ENCODE measurements around the gene MT1X.
"Not testable (repeated sequence)": the region's sequence is repeated elsewhere in the genome, so short reads cannot be mapped to it uniquely, and the experiment has no call there.

MT1X gene

DNA sequence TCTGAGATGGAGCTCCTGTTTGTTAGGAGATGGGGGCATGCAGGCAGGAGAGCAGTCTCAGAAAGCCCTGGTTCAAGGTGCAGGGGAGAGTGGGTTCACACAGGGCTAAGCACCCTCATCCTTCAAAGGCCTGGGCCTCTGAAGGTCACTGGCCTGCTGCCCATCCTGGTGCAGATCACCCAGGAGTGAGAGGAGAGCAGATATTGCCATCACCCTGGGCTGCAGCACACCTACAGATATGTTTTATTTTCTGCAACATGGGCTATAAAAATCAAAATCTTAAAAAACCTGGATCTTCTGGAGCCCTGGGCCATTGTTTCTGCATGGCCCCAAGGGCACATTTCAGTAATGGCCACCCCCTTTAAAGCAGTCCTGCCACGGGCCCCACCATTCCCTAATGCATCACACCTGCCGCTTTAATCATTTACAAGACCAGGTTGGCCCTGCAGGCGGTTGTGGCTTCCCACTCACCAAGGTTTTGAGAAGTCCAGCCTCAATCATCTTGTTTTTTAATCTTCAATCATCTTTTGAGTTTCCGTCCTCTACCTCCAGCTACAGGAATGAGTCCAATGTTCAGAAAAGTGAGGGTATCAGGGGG is 27.3 kb downstream of the MT1X start:
- no peak overlapping the region for H3K4me3 ChIP-seq (ENCODE audit: low read depth, low read length)
- TF ChIP-seq, protein P1, sequence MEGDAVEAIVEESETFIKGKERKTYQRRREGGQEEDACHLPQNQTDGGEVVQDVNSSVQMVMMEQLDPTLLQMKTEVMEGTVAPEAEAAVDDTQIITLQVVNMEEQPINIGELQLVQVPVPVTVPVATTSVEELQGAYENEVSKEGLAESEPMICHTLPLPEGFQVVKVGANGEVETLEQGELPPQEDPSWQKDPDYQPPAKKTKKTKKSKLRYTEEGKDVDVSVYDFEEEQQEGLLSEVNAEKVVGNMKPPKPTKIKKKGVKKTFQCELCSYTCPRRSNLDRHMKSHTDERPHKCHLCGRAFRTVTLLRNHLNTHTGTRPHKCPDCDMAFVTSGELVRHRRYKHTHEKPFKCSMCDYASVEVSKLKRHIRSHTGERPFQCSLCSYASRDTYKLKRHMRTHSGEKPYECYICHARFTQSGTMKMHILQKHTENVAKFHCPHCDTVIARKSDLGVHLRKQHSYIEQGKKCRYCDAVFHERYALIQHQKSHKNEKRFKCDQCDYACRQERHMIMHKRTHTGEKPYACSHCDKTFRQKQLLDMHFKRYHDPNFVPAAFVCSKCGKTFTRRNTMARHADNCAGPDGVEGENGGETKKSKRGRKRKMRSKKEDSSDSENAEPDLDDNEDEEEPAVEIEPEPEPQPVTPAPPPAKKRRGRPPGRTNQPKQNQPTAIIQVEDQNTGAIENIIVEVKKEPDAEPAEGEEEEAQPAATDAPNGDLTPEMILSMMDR (IDR thresholded peaks at IDR 0.05; ENCODE audit: low read depth, low read length): no peak

DNA sequence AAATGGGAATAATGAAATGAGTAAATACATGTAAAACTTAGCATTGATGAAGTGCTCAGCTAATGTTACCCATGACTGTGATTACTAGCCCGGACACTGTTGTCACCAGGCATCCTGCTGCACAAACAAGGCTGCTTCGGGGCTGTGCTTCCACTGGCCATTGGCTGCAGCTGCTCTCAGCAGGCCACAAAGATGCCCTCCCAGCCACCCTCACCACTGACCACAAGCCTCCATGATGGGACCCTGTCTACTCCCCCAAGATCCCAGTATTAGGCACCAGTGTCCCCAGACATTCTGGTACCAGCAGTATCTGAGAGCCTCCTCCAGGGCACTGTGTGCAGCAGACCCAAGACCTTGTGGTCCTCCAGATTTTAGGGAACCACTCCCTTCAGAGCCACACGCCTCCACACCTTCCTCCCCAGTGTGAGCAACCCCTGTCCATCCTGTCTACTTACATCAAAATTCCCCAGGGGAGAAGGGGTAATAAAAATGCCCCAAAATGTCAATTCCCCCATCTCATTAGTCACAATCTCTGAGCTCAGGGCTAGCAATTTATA is 28.0 kb downstream of the MT1X start:
- no peak overlapping the region for H3K4me3 ChIP-seq (ENCODE audit: low read depth, low read length)
- TF ChIP-seq, protein P1 (IDR thresholded peaks at IDR 0.05; ENCODE audit: low read depth, low read length): no peak

DNA sequence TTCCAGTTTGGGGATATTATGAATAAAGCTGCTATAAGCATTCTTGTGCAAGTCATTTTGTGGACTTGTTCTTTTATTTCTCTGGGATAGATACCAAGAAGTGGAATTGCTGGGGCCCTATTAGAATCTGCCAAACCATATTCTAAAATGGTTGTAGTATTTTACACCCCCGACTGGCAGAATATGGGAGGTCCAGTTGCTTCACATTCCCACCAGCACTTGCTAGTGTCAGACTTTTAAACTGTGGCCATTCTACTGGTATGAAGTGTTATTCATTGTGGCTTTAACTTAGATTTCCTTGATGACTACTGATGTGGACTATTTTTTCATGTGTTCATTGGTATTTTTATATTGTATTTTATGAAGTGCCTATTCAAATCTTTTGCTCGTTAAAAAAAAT is 29.6 kb downstream of the MT1X start:
- TF ChIP-seq, protein P1 (IDR thresholded peaks at IDR 0.05; ENCODE audit: low read depth, low read length): no peak
- no peak overlapping the region for H3K4me3 ChIP-seq (ENCODE audit: low read depth, low read length)

DNA sequence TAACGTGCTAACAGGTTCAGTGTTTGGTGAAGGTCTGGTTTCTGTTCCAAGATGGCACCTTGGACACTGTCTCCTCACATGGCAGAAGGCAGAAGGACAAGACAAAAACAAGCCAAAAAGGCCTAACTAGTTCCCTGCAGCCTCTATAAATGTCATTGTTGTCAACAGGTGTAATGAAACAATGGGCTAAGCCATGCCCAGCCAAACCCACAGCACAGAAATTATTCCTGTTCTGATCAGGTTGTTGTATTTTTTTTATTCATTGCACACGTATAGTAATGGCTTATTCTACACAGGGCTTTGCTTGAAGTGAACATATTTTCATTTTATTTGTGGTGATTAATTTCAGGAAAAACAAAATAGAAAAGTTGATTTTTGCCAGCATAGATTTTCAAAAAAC is 31.5 kb downstream of the MT1X start:
- TF ChIP-seq, protein P1 (IDR thresholded peaks at IDR 0.05; ENCODE audit: low read depth, low read length): no peak
- H3K4me3 ChIP-seq (ENCODE audit: low read depth, low read length): no peak overlapping the region

DNA sequence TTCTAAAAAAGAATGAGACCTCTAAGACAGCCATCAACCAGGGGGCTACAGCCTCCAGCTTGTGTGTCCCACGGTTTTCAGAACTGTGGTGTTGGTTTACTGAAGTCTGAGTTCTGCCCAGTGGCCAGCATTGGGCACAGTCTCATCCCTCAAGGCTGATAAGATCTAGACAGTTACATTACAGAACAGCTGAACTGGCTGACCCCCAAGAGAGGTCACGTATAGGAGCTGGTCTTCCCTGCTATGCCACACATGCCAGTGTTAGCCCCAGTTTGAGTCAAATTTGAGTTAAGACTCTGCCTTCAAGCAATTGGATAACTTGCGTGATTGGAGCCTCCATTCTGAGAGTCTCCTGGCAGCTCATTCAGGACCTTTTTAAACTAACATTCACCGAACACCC is 32.9 kb downstream of the MT1X start:
- H3K4me3 ChIP-seq (ENCODE audit: low read depth, low read length): no peak overlapping the region
- TF ChIP-seq, protein P1 (IDR thresholded peaks at IDR 0.05; ENCODE audit: low read depth, low read length): no peak

DNA sequence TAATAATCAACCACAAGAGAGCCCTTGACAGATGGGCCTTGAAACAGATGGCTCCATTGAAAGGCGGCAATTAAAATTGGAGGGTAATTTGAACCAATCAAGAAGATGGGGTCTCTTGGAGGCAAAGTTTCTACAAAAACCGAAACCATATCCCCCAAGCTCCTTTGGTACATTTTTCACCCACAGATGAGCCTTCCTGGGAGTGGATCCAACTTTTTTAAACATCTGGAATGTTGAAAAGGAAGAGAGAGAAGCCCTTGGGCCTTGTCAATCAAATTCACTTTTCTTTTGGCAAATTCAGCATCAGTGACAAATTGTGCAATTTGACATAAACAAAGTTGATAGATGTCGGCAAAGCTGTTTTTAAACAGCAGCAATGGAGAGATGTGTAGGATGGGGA is 34.5 kb downstream of the MT1X start:
- no peak overlapping the region for H3K4me3 ChIP-seq (ENCODE audit: low read depth, low read length)
- TF ChIP-seq, protein P1 (IDR thresholded peaks at IDR 0.05; ENCODE audit: low read depth, low read length): no peak

DNA sequence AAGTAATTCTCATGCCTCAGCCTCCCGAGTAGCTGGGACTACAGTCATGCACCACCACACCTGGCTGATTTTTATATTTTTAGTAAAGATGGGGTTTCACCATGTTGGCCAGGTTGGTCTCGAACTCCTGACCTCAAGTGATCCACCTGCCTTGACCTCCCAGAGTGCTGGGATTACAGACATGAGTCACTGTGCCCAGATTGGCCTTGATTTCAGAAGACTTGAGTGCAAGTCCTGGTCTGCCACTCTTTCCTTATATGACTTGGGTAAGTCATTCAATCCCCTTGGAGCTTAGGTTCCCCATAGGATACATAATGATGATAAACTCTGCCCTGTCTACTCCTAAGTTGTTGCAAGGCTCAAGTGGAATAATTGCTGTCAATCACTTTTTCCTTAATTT is 35.3 kb downstream of the MT1X start:
- not testable (repeated sequence) for H3K4me3 ChIP-seq (ENCODE audit: low read depth, low read length)

All from WI38 (cell line).